DOHH2 (cell line): ENCODE measurements around the gene SLC2A9.

Source experiments
- EZH2phosphoT487 ChIP-seq: fragments of 200-600 bp; sonication (generic); IDR thresholded peaks from 2 replicates; pipeline ENCODE4 v1.6.1; 2017; ENCODE audit warnings: borderline replicate concordance, mild to moderate bottlenecking, antibody characterized with exemption, low read length, moderate library complexity, mixed read lengths
- TF ChIP-seq, protein P1 (sequence below): fragments of 200-600 bp; sonication (generic); IDR thresholded peaks from one replicate; pipeline ENCODE4 v1.5.1; 2014; ENCODE audit warnings: antibody characterized with exemption, mild to moderate bottlenecking, low read depth, low read length; ENCODE audit not compliant: poor library complexity, severe bottlenecking

DNA sequence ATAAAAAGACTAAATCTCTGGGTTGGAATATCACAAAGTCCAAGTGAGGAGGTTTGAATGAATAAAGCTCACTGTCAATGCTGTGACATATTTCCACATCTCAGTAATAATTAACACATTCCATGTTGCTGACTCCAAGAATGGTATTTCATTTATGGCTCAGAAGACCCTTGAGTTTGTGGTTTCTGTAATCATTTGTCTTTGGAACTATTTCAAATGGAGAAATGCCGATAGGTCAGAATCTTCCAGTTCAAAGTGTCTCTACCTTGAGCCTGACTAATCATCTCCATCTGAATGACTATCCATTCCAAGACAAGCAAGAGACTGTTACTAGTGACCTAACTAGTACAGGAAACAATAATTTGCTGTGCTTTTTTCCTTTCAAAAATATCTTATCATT, 24.2 kb upstream of the SLC2A9 start:
- TF ChIP-seq, protein P1, sequence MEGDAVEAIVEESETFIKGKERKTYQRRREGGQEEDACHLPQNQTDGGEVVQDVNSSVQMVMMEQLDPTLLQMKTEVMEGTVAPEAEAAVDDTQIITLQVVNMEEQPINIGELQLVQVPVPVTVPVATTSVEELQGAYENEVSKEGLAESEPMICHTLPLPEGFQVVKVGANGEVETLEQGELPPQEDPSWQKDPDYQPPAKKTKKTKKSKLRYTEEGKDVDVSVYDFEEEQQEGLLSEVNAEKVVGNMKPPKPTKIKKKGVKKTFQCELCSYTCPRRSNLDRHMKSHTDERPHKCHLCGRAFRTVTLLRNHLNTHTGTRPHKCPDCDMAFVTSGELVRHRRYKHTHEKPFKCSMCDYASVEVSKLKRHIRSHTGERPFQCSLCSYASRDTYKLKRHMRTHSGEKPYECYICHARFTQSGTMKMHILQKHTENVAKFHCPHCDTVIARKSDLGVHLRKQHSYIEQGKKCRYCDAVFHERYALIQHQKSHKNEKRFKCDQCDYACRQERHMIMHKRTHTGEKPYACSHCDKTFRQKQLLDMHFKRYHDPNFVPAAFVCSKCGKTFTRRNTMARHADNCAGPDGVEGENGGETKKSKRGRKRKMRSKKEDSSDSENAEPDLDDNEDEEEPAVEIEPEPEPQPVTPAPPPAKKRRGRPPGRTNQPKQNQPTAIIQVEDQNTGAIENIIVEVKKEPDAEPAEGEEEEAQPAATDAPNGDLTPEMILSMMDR = no peak
- no peak for TF ChIP-seq EZH2phosphoT487
